ENCODE data around the gene SLC51A. TPM values are rescaled to one million over a fixed set of nuclear protein-coding genes. Genes with fewer than 3 reads are reported as not detected.
A peak's percentile ranks its signal among the peaks of the same experiment; 100 is the strongest.
"Not testable (repeated sequence)": the region's sequence is repeated elsewhere in the genome, so short reads cannot be mapped to it uniquely, and the experiment has no call there.

The SLC51A gene
- total and polyA plus RNA-seq, 4 experiments from 2014 or later = 2.7 TPM; not detected in 3

GRCh38 chr3:196198081-196198675 is 18.2 kb upstream of the SLC51A start:
- Histone ChIP-seq H3K4me1 (ENCODE audit: insufficient read depth, low read length) (peaks cover 23% of the 10 kb centered on the region), H3K9me3 (ENCODE audit: control insufficient read depth in 1 of 2, low read length in 2 of 2) (no peaks in the 10 kb centered on the region), H3K27ac (ENCODE audit: low read depth, low read length) (no peak overlapping the region), H3K27me3 (ENCODE audit: insufficient read depth, low read length) (no peaks in the 10 kb centered on the region), H3K4me3 (ENCODE audit: low read length in 2 of 2) (no peak overlapping the region), H3K36me3 (ENCODE audit: insufficient read depth, low read length) (no peaks in the 10 kb centered on the region)
- ChIA-PET POLR2A (ENCODE audit: partially characterized antibody) (interaction anchor here (1.1 to 2.7 kb wide), 4 partner anchors 18 to 125 kb away, joined by 3 to 32 read pairs (median 6); no protein-coding TSS in a partner anchor), CTCF (ENCODE audit: partially characterized antibody) (interaction anchor here (1.4 to 15.5 kb wide), 2 partner anchors 21 to 124 kb away, joined by 7 to 569 read pairs; no protein-coding TSS in a partner anchor)
- H3K27me3 Mint-ChIP-seq = no peaks in the 10 kb centered on the region
- H3K36me3 Mint-ChIP-seq = no peaks in the 10 kb centered on the region
- no peaks in the 10 kb centered on the region for H3K9me3 Mint-ChIP-seq
- H3K4me1 Mint-ChIP-seq = peaks cover 1 to 32% (median 5%) of the 10 kb centered on the region in 4 donors
- H3K27ac Mint-ChIP-seq = no peak overlapping the region
- no peak overlapping the region for H3K4me3 Mint-ChIP-seq
- intact Hi-C loops (cut with micrococcal nuclease) = loop anchor here (10.0 kb wide), 1 partner anchor 343 kb away; no protein-coding TSS in a partner anchor
- no peak for DNase-seq

GRCh38 chr3:196198771-196199753 is 17.3 kb upstream of the SLC51A start:
- Histone ChIP-seq H3K27ac (ENCODE audit: low read depth, low read length) (no peak overlapping the region), H3K36me3 (ENCODE audit: insufficient read depth, low read length) (no peaks in the 10 kb centered on the region), H3K4me1 (ENCODE audit: insufficient read depth, low read length) (peaks cover 18% of the 10 kb centered on the region), H3K9me3 (ENCODE audit: control insufficient read depth in 1 of 2, low read length in 2 of 2) (no peaks in the 10 kb centered on the region), H3K27me3 (ENCODE audit: insufficient read depth, low read length) (no peaks in the 10 kb centered on the region), H3K4me3 (ENCODE audit: low read length in 2 of 2) (no peak overlapping the region)
- ChIA-PET CTCF (ENCODE audit: partially characterized antibody) (interaction anchor here (0.9 to 15.5 kb wide), 2 partner anchors 125 to 321 kb away, joined by 3 to 569 read pairs; no protein-coding TSS in a partner anchor), POLR2A (ENCODE audit: partially characterized antibody) (interaction anchor here (1.1 to 2.0 kb wide), 3 partner anchors 19 to 118 kb away, joined by 3 to 7 read pairs (median 4); no protein-coding TSS in a partner anchor)
- Mint-ChIP-seq H3K9me3 (no peaks in the 10 kb centered on the region), H3K4me3 (no peak overlapping the region), H3K36me3 (no peaks in the 10 kb centered on the region), H3K27me3 (no peaks in the 10 kb centered on the region), H3K27ac (peak overlapping the region in 1 of 7 donors; percentile 40), H3K4me1 (peaks cover 0 to 27% (median 3%) of the 10 kb centered on the region in 4 donors)
- intact Hi-C loops (cut with micrococcal nuclease) = loop anchor here (10.0 kb wide), 1 partner anchor 344 kb away; no protein-coding TSS in a partner anchor
- no peak for DNase-seq

GRCh38 chr3:196202516-196202970 is 13.8 kb upstream of the SLC51A start:
- Histone ChIP-seq H3K36me3 (ENCODE audit: insufficient read depth, low read length) (no peaks in the 10 kb centered on the region), H3K27ac (ENCODE audit: low read depth, low read length) (no peak overlapping the region), H3K27me3 (ENCODE audit: insufficient read depth, low read length) (no peaks in the 10 kb centered on the region), H3K4me1 (ENCODE audit: insufficient read depth, low read length) (peaks cover 6% of the 10 kb centered on the region), H3K9me3 (ENCODE audit: control insufficient read depth in 1 of 2, low read length in 2 of 2) (no peaks in the 10 kb centered on the region), H3K4me3 (ENCODE audit: low read length in 2 of 2) (no peak overlapping the region)
- CTCF ChIA-PET (ENCODE audit: partially characterized antibody) = interaction anchor here (15.5 kb wide), 1 partner anchor 128 kb away, joined by 569 read pairs; no protein-coding TSS in a partner anchor
- H3K27me3 Mint-ChIP-seq = no peaks in the 10 kb centered on the region
- DNase-seq = no peak
- H3K36me3 Mint-ChIP-seq = no peaks in the 10 kb centered on the region
- POLR2A ChIA-PET (ENCODE audit: partially characterized antibody) = no interaction called here
- peaks cover 7 to 13% (median 9%) of the 10 kb centered on the region in 4 donors for H3K4me1 Mint-ChIP-seq
- intact Hi-C loops (cut with micrococcal nuclease) = no loop called here
- no peaks in the 10 kb centered on the region for H3K9me3 Mint-ChIP-seq
- H3K27ac Mint-ChIP-seq = peak overlapping the region in 1 of 7 donors; percentile 22
- H3K4me3 Mint-ChIP-seq = peak overlapping the region in 1 of 8 donors; percentile 17

GRCh38 chr3:196203846-196204245 is 12.5 kb upstream of the SLC51A start:
- no peaks in the 10 kb centered on the region for H3K27me3 ChIP-seq (ENCODE audit: insufficient read depth, low read length)
- intact Hi-C loops (cut with micrococcal nuclease) = no loop called here
- peaks cover 11% of the 10 kb centered on the region for H3K4me1 ChIP-seq (ENCODE audit: insufficient read depth, low read length)
- Mint-ChIP-seq H3K36me3 (peaks cover 0 to 2% of the 10 kb centered on the region in 2 donors), H3K27ac (peak overlapping the region in 1 of 7 donors; percentile 85), H3K27me3 (no peaks in the 10 kb centered on the region), H3K4me1 (peaks cover 11 to 23% (median 13%) of the 10 kb centered on the region in 4 donors), H3K4me3 (no peak overlapping the region), H3K9me3 (no peaks in the 10 kb centered on the region)
- CTCF ChIA-PET (ENCODE audit: partially characterized antibody) = interaction anchor here (15.5 kb wide), 1 partner anchor 130 kb away, joined by 569 read pairs; no protein-coding TSS in a partner anchor
- DNase-seq = peak in 1 of 5 donors; percentile 29
- H3K27ac ChIP-seq (ENCODE audit: low read depth, low read length) = no peak overlapping the region
- no peaks in the 10 kb centered on the region for H3K36me3 ChIP-seq (ENCODE audit: insufficient read depth, low read length)
- no peak overlapping the region for H3K4me3 ChIP-seq (ENCODE audit: low read length in 2 of 2)
- H3K9me3 ChIP-seq (ENCODE audit: control insufficient read depth in 1 of 2, low read length in 2 of 2) = no peaks in the 10 kb centered on the region
- POLR2A ChIA-PET (ENCODE audit: partially characterized antibody) = interaction anchor here (0.6 kb wide), 2 partner anchors 126 to 1425 kb away, joined by 3 read pairs; no protein-coding TSS in a partner anchor

- peak in 1 of 5 donors; percentile 30 for DNase-seq
- ChIA-PET CTCF (ENCODE audit: partially characterized antibody) (interaction anchor here (3.2 kb wide), 2 partner anchors 9 to 132 kb away, joined by 14 read pairs; no protein-coding TSS in a partner anchor), POLR2A (ENCODE audit: partially characterized antibody) (interaction anchor here (0.9 to 1.9 kb wide), 2 partner anchors 26 to 130 kb away, joined by 3 to 5 read pairs; no protein-coding TSS in a partner anchor)
- H3K27ac ChIP-seq (ENCODE audit: low read depth, low read length); H3K27me3 ChIP-seq (ENCODE audit: insufficient read depth, low read length); H3K36me3 Mint-ChIP-seq; H3K4me3 ChIP-seq (ENCODE audit: low read length in 2 of 2); H3K36me3 ChIP-seq (ENCODE audit: insufficient read depth, low read length); intact Hi-C loops (cut with micrococcal nuclease); H3K27me3 Mint-ChIP-seq; H3K9me3 ChIP-seq (ENCODE audit: control insufficient read depth in 1 of 2, low read length in 2 of 2); H3K9me3 Mint-ChIP-seq: not testable (repeated sequence)
- H3K4me3 Mint-ChIP-seq = peak overlapping the region in 2 of 8 donors; percentile 11 to 30
- H3K4me1 Mint-ChIP-seq = peaks cover 11 to 23% (median 12%) of the 10 kb centered on the region in 4 donors
- peak overlapping the region in 4 of 7 donors; percentile 7 to 60 (median 24) for H3K27ac Mint-ChIP-seq
- H3K4me1 ChIP-seq (ENCODE audit: insufficient read depth, low read length) = peaks cover 11% of the 10 kb centered on the region
These were observed 10.7 kb upstream of the SLC51A start for GRCh38 chr3:196205442-196206205.

- H3K9me3 ChIP-seq (ENCODE audit: control insufficient read depth in 1 of 2, low read length in 2 of 2) = no peaks in the 10 kb centered on the region
- peak overlapping the region in 2 of 7 donors; percentile 82 to 84 for H3K27ac Mint-ChIP-seq
- no peak overlapping the region for H3K27ac ChIP-seq (ENCODE audit: low read depth, low read length)
- DNase-seq = peak in 2 of 5 donors; percentile 20
- peaks cover 0 to 2% of the 10 kb centered on the region in 2 donors for H3K36me3 Mint-ChIP-seq
- H3K9me3 Mint-ChIP-seq = no peaks in the 10 kb centered on the region
- H3K4me3 ChIP-seq (ENCODE audit: low read length in 2 of 2) = no peak overlapping the region
- intact Hi-C loops (cut with micrococcal nuclease) = no loop called here
- H3K36me3 ChIP-seq (ENCODE audit: insufficient read depth, low read length) = no peaks in the 10 kb centered on the region
- H3K4me3 Mint-ChIP-seq = peak overlapping the region; percentile 75 to 91 (median 87)
- no peaks in the 10 kb centered on the region for H3K27me3 Mint-ChIP-seq
- CTCF ChIA-PET (ENCODE audit: partially characterized antibody) = interaction anchor here (0.7 to 3.2 kb wide), 4 partner anchors 11 to 295 kb away, joined by 3 to 14 read pairs (median 9); no protein-coding TSS in a partner anchor
- no peaks in the 10 kb centered on the region for H3K27me3 ChIP-seq (ENCODE audit: insufficient read depth, low read length)
- H3K4me1 ChIP-seq (ENCODE audit: insufficient read depth, low read length) = peaks cover 11% of the 10 kb centered on the region
- POLR2A ChIA-PET (ENCODE audit: partially characterized antibody) = interaction anchor here (0.5 to 1.4 kb wide), 4 partner anchors 15 to 129 kb away, joined by 3 read pairs; no protein-coding TSS in a partner anchor
- H3K4me1 Mint-ChIP-seq = peaks cover 11 to 23% (median 12%) of the 10 kb centered on the region in 4 donors
These were observed 9.0 kb upstream of the SLC51A start for GRCh38 chr3:196207159-196207832.

Measured in CD4-positive, alpha-beta memory T cell (primary cell).